ENCODE measurements around the gene TSHZ2.
"Not testable (repeated sequence)": the region's sequence is repeated elsewhere in the genome, so short reads cannot be mapped to it uniquely, and the experiment has no call there.

TSHZ2 gene

DNA sequence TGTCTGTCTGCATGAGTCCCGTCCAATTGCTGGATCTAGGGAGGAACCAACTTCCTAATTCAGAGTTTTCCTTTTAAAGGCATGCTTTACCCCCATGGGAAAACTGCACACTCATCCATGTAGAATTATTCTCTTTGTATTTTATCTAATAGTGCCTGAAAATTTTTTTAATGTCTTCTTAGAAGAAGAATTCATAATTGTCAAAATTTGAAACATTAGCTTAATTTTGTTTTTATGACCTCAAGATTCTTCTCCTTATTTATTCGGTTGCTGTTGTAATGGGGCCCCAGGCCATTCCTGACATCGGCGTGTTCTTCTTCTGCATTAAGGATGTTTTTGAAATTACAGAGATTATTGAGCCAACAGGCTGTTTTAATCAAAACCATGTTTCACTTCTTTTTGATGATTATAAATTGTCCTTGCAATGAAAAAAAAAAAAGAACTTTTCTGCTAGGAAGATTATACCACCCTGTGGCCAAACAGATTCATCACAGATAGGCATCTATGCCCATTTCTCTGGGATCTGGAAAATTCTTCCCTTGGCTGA is 521.2 kb downstream of the TSHZ2 start:
- DNase-seq = no peak

DNA sequence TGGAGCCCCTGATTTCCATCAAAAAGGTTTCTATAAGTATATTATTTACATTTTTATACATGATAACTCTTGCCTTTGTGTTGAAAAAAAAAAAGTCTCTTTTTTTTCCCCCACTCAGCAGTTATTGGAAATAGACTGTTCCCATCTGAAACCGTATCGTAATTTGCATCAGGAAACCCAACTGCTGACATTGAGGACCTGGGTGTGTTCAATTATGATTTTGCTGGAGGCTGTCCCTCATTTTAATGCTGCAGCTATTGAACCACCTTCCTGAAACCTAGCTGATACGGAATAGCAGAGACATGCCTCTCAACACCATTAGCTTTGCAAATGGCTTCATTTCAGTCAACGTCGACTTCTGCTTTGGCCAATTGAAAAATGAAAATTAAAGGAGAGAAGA is 522.6 kb downstream of the TSHZ2 start:
- no peak for DNase-seq

- DNase-seq = no peak
Measured at GRCh38 chr20:53495398-53496092, 523.4 kb downstream of the TSHZ2 start.

DNA sequence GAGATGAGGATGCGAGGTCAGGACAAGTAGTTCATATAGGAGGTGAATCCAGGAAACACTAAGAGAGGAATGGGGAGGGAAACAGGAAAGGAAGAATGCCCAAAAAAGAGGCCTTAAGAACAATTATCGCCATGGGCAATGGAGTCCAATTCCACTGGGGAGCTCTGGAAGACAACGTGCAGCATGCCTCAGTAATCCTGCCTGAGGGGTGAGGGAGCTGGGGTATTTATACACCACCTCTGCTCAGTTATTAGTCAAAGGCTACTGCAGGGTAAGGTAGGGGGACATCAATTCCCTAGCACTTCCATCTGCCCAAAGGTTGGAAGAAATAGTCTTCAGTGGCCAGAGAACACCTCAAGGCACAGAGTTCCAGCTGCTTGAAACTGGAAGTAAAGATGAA is 525.1 kb downstream of the TSHZ2 start:
- no peak for DNase-seq

- DNase-seq = no peak
Measured at GRCh38 chr20:53498341-53498740, 526.2 kb downstream of the TSHZ2 start.

DNA sequence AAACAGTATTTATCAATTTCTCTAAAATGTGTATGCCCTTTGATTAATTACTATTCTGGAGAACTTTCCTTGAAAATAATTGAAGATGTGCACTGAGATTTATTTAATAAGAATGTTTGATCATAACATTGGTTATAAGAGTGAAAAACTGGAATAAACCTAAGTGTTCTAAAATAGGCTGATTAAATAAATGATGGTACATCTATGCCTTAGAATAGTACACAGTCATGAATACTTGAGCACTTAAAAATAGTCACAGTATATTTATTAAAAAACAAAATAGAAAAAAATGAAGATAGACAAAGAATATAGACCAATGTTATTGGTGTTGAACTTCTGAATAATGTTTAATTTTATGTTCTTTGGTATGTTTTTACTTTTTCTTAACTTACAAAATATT is 528.5 kb downstream of the TSHZ2 start:
- no peak for DNase-seq

GRCh38 chr20:53502820-53503219 is 530.7 kb downstream of the TSHZ2 start:
- DNase-seq = no peak

DNA sequence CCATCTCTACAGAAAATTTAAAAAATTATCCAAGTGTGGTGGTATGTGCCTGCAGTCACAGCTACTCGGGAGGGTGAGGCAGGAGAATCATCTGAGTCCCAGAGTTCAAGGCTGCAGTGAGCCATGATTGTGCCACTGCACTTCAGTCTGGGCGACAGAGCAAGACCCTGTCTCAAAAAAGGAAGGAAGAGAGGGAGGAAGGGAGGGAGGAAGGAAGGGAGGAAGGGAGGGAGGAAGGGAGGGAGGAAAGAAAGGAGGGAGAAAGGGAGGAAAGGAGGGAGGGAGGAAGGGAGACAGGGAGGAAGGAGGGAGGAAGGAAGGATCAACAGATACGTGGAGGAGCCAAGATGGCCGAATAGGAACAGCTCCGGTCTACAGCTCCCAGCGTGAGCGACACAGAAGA is 531.4 kb downstream of the TSHZ2 start:
- no peak for DNase-seq

DNA sequence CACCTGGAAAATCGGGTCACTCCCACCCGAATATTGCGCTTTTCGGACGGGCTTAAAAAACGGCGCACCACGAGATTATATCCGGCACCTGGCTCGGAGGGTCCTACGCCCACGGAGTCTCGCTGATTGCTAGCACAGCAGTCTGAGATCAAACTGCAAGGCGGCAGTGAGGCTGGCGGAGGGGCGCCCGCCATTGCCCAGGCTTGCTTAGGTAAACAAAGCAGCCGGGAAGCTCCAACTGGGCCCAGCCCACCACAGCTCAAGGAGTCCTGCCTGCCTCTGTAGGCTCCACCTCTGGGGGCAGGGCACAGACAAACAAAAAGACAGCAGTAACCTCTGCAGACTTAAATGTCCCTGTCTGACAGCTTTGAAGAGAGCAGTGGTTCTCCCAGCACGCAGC is 531.9 kb downstream of the TSHZ2 start:
- not testable (repeated sequence) for DNase-seq

DNA sequence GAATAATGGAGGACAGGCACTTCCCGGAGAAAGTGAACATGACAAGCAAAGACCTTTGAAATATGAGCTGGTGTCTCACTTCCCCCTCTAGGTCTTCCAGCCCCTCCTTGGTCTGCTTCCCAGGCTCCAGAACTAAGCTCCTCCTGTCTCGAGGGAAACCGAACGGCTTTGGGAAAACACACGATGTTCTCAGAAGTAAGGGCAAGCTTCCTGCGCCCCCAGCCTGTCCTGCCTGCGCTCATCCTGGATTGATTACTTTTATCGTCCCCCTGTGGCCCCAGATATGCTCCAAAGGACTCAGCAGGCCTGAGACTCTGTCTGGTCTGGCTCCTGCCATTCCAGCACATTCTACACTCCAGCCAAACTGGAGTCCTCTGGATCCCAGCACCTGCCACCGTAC is 538.1 kb downstream of the TSHZ2 start:
- DNase-seq = no peak

DNA sequence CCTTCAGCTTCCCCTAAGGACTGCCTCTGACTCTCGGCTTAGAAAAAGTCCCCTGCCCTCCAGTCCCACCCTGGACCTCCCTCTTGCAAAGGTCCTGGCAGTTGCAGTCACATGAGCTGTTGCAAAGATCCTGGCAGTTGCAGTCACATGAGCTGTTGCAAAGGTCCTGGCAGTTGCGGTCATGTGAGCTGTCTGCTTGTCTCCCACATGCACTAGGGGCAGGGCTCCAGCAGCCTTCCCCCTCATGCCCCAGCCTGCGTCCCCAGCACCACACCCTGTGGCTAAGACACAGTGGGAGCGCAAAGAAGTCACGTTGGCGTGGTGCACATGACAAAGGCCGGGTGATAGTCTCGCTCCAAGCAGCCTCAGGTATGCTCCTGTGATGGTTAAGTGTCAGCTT is 538.5 kb downstream of the TSHZ2 start:
- DNase-seq = no peak

- no peak for DNase-seq
Measured at GRCh38 chr20:53512076-53512475, 539.9 kb downstream of the TSHZ2 start.

DNA sequence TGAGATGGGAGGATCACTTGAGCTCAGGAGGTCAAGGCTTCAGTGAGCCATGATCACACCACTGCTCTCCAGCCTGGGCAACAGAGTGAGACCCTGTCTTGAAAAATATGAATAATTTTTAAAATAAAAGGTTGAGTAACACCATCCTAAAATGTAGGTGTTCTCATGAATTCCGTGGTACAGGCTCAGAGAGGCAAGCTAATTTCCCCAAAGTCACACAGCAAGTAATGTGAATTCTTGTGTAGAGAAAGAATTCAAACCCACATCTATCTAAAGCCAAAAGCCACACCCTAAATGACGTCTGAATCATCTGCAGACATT is 541.0 kb downstream of the TSHZ2 start:
- no peak for DNase-seq

GRCh38 chr20:53513489-53514298 is 541.5 kb downstream of the TSHZ2 start:
- DNase-seq = no peak

DNA sequence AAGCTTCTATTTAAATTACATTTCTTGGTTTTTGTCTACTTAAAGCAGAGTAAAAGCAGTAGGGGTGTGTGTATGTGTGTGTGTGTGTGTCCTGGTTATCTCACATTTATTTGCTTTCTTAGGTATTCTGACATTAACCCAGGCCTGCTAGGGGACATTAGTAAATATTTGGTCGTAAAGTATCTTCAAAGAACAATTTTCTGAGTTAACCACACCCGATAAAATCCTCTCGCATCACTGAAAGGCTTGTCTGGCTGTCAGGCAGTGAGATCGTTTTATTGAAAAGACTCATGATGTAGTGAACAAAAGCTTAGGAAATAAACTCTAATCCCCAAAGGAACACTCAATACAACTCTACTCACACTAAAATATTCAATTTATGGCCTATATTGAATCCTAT is 543.6 kb downstream of the TSHZ2 start:
- no peak for DNase-seq

DNA sequence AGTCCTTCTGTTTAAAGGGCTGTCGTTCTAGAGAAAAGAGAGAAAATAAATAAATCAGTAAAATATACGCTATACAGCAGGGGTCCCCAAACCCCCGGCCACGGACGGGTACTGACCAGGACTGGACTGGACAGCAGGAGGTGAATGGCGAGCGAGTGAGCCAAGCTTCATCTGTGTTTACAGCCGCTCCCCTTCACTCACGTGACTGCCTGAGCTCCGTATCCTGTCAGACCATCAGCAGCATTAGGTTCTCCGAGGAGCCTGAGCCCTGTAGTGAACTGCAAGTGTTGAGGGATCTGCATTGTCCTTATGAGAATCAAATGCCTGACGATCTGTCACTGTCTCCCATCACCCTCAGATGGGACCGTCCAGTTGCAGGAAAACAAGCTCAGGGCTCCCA is 545.0 kb downstream of the TSHZ2 start:
- no peak for DNase-seq

DNA sequence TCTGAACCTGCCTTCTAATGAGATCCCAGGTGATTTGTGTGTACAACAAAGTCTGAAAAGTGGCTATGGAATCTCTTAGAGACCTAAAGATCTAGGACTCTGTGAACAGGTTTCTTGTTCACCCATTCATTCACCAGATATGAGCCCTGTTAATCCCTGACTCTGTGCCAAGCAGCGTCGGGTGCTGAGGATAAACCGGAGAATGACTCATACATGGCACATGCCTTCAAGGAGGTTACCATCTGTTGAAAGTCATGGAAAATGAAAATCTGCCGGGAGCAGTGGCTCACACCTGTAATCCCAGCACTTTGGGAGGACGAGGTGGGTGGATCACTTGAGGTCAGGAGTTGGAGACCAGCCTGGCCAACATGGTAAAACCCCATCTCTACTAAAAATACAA is 549.3 kb downstream of the TSHZ2 start:
- not testable (repeated sequence) for DNase-seq

DNA sequence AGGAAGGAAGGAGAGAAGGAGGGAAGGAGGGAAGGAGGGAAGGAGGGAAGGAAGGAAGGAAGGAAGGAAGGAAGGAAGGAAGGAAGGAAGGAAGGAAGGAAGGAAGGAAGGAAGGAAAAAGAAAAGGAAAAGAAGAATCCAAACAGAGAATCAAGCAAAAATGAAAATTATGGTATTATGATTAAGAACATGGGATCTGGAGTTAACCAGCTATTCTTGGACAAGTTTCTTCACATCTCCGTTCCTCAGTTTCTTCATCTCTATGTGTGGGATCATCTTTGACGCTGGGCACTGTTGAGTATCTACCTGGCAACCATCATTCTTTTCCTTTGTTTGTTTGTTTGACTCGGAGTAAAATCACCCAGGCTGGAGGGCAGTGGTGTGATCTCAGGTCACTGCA is 549.9 kb downstream of the TSHZ2 start:
- no peak for DNase-seq

- DNase-seq = no peak
Measured at GRCh38 chr20:53522696-53523095, 550.5 kb downstream of the TSHZ2 start.

GRCh38 chr20:53523615-53524014 is 551.5 kb downstream of the TSHZ2 start:
- DNase-seq = not testable (repeated sequence)

GRCh38 chr20:53524589-53525312 is 552.6 kb downstream of the TSHZ2 start:
- DNase-seq = no peak

GRCh38 chr20:53527196-53527595 is 555.0 kb downstream of the TSHZ2 start:
- no peak for DNase-seq

DNA sequence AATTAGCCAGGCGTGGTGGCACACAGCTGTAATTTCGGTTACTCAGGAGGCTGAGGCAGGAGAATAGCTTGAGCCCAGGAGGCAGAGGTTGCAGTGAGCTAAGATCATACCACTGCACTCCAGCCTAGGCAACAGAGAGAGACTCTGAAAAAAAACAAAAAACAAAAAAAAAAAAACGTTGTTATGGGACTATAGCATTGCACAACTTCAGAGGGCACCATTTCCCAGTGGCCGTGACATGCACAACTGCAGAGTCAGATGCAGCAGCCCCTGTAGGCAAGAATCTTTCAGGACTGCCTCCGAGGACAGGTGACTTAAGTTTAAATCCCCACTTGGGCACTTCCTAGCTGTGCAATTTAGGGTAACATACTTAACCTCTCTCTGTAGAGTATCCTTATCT is 557.5 kb downstream of the TSHZ2 start:
- no peak for DNase-seq

- DNase-seq = no peak
Measured at GRCh38 chr20:53530440-53530839, 558.3 kb downstream of the TSHZ2 start.

All from activated CD4-positive, alpha-beta T cell treated with anti-CD3 and anti-CD28 coated beads, Interleukin-2, Interleukin-6, amounts not matched to agents 100 ng/mL and 50 ng/mL, durations not matched to agents 16 hours and 8 hours (primary cell).